Memory B cell (primary cell): Measurements from ENCODE around the gene DDX18.

Experiments used
- ATAC-seq: fragments of 150-1000 bp; cut with Tn5 transposase; 2 replicates; pipeline ENCODE4 v1.10.0; 2021; ENCODE audit warnings: low read depth, mild to moderate bottlenecking, moderate library complexity
- DNase-seq, 2 donors: peaks; one replicate each; pipeline ENCODE4 v3.0.0; 2022; ENCODE audit warnings: low spot score in 2 of 2
- H3K27ac Mint-ChIP-seq: one replicate; pipeline ENCODE4 v1.8.0; 2022; ENCODE audit warnings: mild to moderate bottlenecking, moderate library complexity, mixed read lengths
- H3K27me3 Mint-ChIP-seq: one replicate; pipeline ENCODE4 v1.8.0; 2022; ENCODE audit warnings: mixed read lengths
- H3K36me3 Mint-ChIP-seq: one replicate; pipeline ENCODE4 v1.8.0; 2022; ENCODE audit warnings: mild to moderate bottlenecking, mixed read lengths
- H3K4me1 Mint-ChIP-seq: one replicate; pipeline ENCODE4 v1.8.0; 2022; ENCODE audit warnings: mixed read lengths
- H3K4me3 Mint-ChIP-seq: one replicate; pipeline ENCODE4 v1.8.0; 2022; ENCODE audit warnings: mild to moderate bottlenecking, moderate library complexity, mixed read lengths
- H3K9me3 Mint-ChIP-seq: one replicate; pipeline ENCODE4 v1.8.0; 2022; ENCODE audit warnings: mixed read lengths

The DDX18 gene

DNA sequence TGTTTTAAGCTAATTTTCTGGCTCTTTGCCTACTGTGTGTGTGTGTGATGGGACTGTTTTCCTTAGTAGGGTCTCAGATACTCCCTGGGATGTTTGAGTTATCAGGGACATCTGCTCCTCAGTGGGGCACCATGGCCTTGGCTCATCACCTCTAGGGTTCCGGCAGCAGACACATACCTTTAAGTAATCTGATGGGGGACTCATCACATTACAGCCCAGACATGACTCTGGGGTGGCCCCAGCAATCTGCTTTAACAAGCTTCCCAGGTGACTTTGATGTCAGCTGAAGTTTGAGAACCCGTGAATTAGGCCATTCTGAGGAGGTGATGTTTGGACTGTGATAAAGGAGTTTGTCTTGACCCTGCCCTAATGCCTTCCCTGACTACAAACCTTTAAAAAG, 38.8 kb downstream of the DDX18 start:
- H3K27ac Mint-ChIP-seq: no peak overlapping the region
- ATAC-seq (no peak), DNase-seq (no peak)
- H3K9me3 Mint-ChIP-seq: peaks cover 1% of the 10 kb centered on the region
- H3K4me1 Mint-ChIP-seq: no peaks in the 10 kb centered on the region
- H3K36me3 Mint-ChIP-seq: no peaks in the 10 kb centered on the region
- no peak overlapping the region for H3K4me3 Mint-ChIP-seq
- peaks cover 18% of the 10 kb centered on the region for H3K27me3 Mint-ChIP-seq

DNA sequence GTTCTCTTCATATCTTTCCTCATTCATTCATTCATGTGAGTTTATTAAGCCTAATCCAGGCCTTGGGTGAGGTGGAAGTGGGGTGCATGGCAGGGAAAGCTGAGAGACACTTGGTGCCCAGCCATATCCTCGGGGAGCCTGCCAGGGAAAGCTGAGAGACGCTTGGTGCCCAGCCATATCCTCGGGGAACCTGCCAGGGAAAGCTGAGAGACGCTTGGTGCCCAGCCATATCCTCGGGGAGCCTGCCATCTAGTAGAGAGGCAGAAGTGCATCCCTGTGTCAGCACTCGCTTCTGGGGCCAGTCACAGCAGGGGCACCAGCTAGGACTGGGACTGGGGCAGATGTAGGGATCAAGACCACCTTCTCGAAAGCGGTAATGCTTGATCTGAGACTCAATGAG, 39.4 kb downstream of the DDX18 start:
- peaks cover 1% of the 10 kb centered on the region for H3K9me3 Mint-ChIP-seq
- DNase-seq: no peak
- H3K27me3 Mint-ChIP-seq: peaks cover 18% of the 10 kb centered on the region
- H3K4me1 Mint-ChIP-seq: no peaks in the 10 kb centered on the region
- H3K27ac Mint-ChIP-seq: no peak overlapping the region
- H3K36me3 Mint-ChIP-seq: no peaks in the 10 kb centered on the region
- no peak for ATAC-seq
- H3K4me3 Mint-ChIP-seq: no peak overlapping the region

DNA sequence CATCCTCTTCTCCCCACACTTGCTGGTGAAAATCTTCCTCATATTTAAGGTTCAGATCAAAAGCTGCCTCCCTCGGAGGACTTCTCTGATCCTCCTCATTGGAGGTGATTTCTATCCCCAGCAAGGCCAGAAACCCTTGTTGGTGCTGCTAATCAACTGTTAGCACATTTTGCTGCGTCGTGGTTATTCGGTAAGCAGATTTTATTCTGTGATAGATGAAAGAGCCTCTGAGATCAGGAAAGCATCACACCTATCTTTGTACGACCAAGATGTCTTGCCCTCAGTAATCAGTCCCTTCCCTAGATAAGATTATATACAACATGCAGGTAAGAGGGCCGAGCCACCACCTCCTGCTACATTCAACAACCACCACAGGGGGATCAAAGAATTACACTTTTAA, 40.1 kb downstream of the DDX18 start:
- peaks cover 1% of the 10 kb centered on the region for H3K9me3 Mint-ChIP-seq
- H3K27ac Mint-ChIP-seq: no peak overlapping the region
- ATAC-seq: no peak

DNA sequence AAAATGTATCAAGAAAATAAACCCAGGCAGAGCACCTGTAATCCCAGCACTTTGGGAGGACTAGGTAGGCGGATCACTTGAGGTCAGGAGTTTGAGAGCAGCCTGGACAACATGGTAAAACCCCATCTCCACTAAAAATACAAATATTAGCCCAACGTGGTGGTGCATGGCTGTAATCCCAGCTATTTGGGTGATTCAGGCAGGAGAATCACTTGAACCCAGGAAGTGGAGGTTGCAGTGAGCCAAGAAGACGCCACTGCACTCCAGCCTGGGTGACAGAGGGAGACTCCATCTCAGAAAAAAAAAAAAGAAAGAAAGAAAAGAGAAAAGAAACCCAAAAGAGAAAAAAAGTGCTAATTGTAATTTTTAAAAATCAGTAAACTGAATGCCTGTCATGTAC, 41.4 kb downstream of the DDX18 start:
- Mint-ChIP-seq H3K9me3 (peaks cover 1% of the 10 kb centered on the region), H3K4me3 (no peak overlapping the region), H3K4me1 (no peaks in the 10 kb centered on the region), H3K27me3 (peaks cover 14% of the 10 kb centered on the region), H3K27ac (no peak overlapping the region), H3K36me3 (no peaks in the 10 kb centered on the region)
- ATAC-seq (no peak), DNase-seq (no peak)

More for the DNA sequence above, 40.1 kb downstream of the DDX18 start:
- Mint-ChIP-seq H3K4me3 (no peak overlapping the region), H3K4me1 (no peaks in the 10 kb centered on the region), H3K27me3 (peaks cover 18% of the 10 kb centered on the region), H3K36me3 (no peaks in the 10 kb centered on the region)
- DNase-seq: no peak

DNA sequence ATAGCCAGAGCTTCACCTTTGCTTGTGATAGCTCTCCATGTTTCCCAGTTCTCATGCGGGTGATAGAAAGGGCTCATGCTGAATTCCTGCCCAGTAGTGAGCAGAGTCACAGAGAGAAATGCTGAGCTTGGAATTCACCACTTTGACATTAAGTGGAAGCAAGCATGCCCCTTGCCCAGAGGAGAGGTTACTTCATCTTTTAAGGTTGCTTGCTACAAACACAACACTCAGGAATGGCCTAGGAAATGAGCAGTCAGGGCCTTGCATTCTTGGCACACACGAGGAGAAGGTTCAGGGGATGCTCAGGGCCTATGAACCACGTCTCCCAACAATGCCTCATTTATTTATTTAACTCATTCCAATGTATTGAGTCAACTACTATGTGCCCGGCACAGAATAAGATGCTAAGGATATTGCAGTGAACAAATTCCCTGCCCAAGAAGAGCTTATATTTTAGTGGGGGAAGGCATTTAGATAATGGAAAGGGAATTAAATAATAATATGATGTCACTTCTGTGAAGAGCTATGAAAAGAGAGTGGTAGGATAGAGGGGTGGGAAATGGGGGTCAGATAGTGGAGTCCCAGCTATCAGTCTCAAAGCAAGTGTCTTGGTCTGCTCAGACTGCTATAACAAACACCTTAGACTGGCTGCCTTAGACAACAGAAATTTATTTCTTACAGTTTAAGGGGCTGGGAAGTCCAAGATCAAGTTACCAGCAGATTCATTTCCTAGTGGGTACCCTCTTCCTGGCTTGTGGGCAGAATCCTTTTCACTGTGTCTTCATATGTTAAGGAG, 42.1 kb downstream of the DDX18 start:
- Mint-ChIP-seq H3K9me3 (peaks cover 1% of the 10 kb centered on the region), H3K27ac (no peak overlapping the region), H3K36me3 (no peaks in the 10 kb centered on the region), H3K4me1 (no peaks in the 10 kb centered on the region), H3K27me3 (peaks cover 12% of the 10 kb centered on the region), H3K4me3 (no peak overlapping the region)
- DNase-seq (no peak), ATAC-seq (no peak)

DNA sequence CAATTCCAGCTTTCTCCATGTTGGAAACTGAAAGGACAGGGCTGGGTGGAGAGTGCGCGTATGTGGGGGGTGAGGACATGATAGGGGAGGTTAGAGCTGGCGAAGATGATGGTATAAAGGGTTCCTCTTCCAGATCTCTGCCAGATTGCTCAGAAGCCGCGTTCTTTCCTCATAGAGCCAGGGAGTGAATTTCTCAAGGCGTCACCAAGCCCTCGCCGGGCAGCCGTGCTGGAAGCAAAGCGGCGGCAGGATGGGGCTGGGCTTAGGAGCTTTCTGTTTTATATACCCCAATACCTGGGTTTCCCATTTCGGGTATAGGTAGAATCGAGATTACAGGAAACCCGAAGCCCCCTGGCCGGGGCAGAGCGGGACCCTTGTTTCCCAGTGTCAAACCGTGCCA, 43.8 kb downstream of the DDX18 start:
- DNase-seq (no peak), ATAC-seq (no peak)
- no peaks in the 10 kb centered on the region for H3K36me3 Mint-ChIP-seq
- H3K27ac Mint-ChIP-seq: no peak overlapping the region
- peaks cover 15% of the 10 kb centered on the region for H3K27me3 Mint-ChIP-seq
- H3K9me3 Mint-ChIP-seq: peaks cover 1% of the 10 kb centered on the region
- H3K4me1 Mint-ChIP-seq: no peaks in the 10 kb centered on the region
- no peak overlapping the region for H3K4me3 Mint-ChIP-seq

DNA sequence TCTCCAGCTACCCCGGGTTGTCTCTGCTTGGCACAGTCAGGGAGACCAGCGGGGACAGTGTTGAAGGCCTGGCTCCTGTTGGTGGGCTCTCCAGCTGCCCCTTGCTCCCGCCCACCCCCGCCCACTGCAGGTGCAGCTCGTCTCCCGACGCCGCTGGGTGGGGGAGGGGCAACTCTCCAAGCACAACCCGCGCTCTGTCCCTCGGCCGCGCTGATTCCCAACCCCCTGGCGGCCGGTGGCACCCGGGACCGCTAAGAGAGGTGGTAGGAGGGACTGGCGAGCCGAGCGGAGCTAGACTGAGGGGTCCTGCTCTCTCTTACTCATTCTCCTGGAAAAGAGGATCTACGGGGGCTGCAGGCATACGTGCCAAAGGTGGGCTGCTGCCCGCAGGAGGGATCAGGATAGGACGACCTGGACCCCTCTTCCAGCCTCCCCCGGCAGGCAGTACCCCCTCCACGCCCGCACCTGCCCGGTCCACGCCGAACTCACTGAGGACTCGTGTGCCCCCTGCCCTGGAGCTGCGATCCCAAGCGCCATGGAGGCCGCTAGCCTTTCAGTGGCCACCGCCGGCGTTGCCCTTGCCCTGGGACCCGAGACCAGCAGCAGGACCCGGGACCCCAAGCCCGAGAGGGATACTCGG, 44.5 kb downstream of the DDX18 start:
- DNase-seq (no peak), ATAC-seq (no peak)
- Mint-ChIP-seq H3K27ac (no peak overlapping the region), H3K36me3 (no peaks in the 10 kb centered on the region), H3K9me3 (peaks cover 1% of the 10 kb centered on the region), H3K4me3 (no peak overlapping the region), H3K4me1 (no peaks in the 10 kb centered on the region), H3K27me3 (peaks cover 12% of the 10 kb centered on the region)

DNA sequence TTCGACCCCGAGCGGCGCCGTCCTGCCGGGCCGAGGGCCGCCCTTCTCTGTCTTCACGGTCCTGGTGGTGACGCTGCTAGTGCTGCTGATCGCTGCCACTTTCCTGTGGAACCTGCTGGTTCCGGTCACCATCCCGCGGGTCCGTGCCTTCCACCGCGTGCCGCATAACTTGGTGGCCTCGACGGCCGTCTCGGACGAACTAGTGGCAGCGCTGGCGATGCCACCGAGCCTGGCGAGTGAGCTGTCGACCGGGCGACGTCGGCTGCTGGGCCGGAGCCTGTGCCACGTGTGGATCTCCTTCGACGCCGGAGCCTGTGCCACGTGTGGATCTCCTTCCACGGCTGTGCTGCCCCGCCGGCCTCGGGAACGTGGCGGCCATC, 45.0 kb downstream of the DDX18 start:
- peaks cover 11% of the 10 kb centered on the region for H3K27me3 Mint-ChIP-seq
- ATAC-seq (no peak), DNase-seq (no peak)
- no peak overlapping the region for H3K4me3 Mint-ChIP-seq
- H3K4me1 Mint-ChIP-seq: no peaks in the 10 kb centered on the region
- H3K36me3 Mint-ChIP-seq: no peaks in the 10 kb centered on the region
- peaks cover 1% of the 10 kb centered on the region for H3K9me3 Mint-ChIP-seq
- H3K27ac Mint-ChIP-seq: no peak overlapping the region

DNA sequence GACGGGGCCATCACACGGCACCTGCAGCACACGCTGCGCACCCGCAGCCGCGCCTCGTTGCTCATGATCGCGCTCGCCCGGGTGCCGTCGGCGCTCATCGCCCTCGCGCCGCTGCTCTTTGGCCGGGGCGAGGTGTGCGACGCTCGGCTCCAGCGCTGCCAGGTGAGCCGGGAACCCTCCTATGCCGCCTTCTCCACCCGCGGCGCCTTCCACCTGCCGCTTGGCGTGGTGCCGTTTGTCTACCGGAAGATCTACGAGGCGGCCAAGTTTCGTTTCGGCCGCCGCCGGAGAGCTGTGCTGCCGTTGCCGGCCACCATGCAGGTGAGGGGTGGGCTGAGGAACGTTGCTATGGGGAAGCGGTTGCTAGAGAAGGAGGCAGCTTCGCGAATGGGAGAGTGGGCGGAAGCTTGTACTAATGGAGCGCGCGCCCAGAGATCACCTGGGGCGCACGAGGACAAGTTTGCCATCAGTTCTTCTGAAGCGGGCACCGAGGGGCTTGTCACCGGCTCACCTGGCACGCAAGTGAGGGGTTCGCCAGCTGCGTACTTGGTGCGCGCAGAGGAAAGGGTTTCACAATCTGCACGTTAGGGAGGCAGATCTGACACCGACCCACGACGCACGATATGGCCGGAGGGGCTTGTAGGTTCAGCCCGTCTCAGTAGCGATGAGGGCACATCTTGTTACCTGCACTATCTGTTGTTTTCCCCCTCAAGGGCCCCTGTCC, 45.6 kb downstream of the DDX18 start:
- DNase-seq (no peak), ATAC-seq (no peak)
- no peaks in the 10 kb centered on the region for H3K4me1 Mint-ChIP-seq
- no peaks in the 10 kb centered on the region for H3K36me3 Mint-ChIP-seq
- H3K9me3 Mint-ChIP-seq: peaks cover 1% of the 10 kb centered on the region
- H3K27me3 Mint-ChIP-seq: peaks cover 8% of the 10 kb centered on the region
- H3K27ac Mint-ChIP-seq: no peak overlapping the region
- H3K4me3 Mint-ChIP-seq: no peak overlapping the region

DNA sequence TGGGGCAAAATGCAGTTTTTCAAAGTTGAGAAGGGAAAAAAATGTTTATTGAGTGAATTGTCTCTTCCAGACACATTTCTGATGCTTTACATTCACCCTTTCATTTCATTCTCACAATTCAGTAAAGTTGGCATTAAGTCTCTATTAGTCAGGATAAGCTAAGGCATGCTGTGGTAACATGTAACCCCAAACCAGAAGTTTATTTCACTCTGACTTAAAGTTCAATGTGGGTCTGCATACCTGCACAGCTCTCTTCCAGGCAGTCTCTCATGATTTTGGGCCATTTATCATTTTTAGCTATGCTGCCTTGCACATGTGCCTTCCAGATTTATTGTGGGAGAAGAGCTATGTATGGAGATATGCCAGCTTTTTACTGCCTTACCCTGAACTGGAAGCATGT, 48.0 kb downstream of the DDX18 start:
- Mint-ChIP-seq H3K4me3 (no peak overlapping the region), H3K27ac (no peak overlapping the region), H3K36me3 (no peaks in the 10 kb centered on the region), H3K9me3 (no peaks in the 10 kb centered on the region), H3K4me1 (no peaks in the 10 kb centered on the region), H3K27me3 (peaks cover 5% of the 10 kb centered on the region)
- ATAC-seq (no peak), DNase-seq (no peak)

DNA sequence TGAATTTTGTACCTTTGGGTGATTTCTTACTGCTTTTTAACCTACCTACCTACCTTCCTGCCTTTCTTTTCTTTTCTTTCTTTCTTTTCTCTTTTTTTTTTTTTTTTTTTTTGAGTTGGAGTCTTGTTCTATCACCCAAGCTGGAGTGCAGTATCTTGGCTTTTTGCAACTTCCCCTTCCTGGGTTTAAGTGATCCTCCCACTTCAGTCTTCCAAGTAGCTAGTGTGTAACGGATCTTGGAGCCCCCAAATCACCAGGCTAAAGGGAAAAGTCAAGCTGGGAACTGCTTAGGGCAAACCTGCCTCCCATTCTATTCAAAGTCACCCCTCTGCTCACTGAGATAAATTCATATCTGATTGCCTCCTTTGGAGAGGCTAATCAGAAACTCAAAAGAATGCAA, 61.3 kb downstream of the DDX18 start:
- H3K4me3 Mint-ChIP-seq: no peak overlapping the region
- ATAC-seq (no peak), DNase-seq (no peak)
- H3K9me3 Mint-ChIP-seq: no peaks in the 10 kb centered on the region
- H3K36me3 Mint-ChIP-seq: no peaks in the 10 kb centered on the region
- no peak overlapping the region for H3K27ac Mint-ChIP-seq
- H3K27me3 Mint-ChIP-seq: peaks cover 20% of the 10 kb centered on the region
- H3K4me1 Mint-ChIP-seq: no peaks in the 10 kb centered on the region

DNA sequence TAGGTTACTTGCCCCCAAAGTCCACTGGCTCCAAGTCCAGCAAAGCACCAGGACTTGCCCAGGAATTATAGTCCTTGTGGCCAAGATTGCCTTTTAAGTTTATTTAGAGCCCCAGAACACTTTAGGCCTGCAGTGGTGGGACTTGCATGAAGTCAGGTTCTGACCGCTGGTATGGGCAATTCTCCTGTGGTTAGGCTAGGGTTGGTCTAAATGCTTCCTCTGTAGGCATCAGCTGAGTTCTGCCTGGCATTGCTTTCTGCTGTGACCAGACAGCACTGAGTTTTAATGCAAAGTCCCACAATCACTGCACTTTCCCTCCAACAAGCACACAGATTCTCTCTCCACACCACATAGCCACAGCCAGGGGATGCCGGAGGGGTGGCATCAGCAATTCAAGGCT, 64.5 kb downstream of the DDX18 start:
- Mint-ChIP-seq H3K36me3 (peaks cover 2% of the 10 kb centered on the region), H3K27ac (no peak overlapping the region), H3K9me3 (peaks cover 7% of the 10 kb centered on the region), H3K4me3 (no peak overlapping the region), H3K4me1 (no peaks in the 10 kb centered on the region), H3K27me3 (peaks cover 22% of the 10 kb centered on the region)
- DNase-seq (no peak), ATAC-seq (no peak)
